H1 (cell line): ENCODE results near the gene AOPEP.

Experiments
- EGR1 ChIP-seq: IDR thresholded peaks from 2 replicates; pipeline ENCODE4 v1.6.1; 2011; ENCODE audit warnings: low read depth, low read length, borderline replicate concordance
- POU5F1 ChIP-seq: IDR thresholded peaks from 2 replicates; pipeline ENCODE4 v1.6.1; 2011; ENCODE audit warnings: low read depth, mild to moderate bottlenecking, low read length, moderate library complexity
- ZNF274 ChIP-seq: IDR thresholded peaks from 2 replicates; pipeline ENCODE4 v1.7.0; 2012; ENCODE audit warnings: low read length, borderline replicate concordance; ENCODE audit errors: extremely low read depth
- TF ChIP-seq, protein P1 (sequence below), 3 experiments: IDR thresholded peaks; 1 replicate in 2 of 3; 2 replicates in 1 of 3; pipeline versions ENCODE4 v1.5.1 to v1.6.1; 2011; ENCODE audit warnings: low read length in 3 of 3, mild to moderate bottlenecking in 3 of 3, inconsistent platforms in 2 of 3, low read depth in 1 of 3, moderate library complexity in 1 of 3; ENCODE audit not compliant: insufficient read depth in 1 of 3; ENCODE audit errors: control extremely low read depth in 1 of 3
- TF ChIP-seq, protein P2 (sequence below): IDR thresholded peaks from 2 replicates; pipeline ENCODE4 v1.6.1; 2012; ENCODE audit warnings: low read length, inconsistent platforms

DNA sequence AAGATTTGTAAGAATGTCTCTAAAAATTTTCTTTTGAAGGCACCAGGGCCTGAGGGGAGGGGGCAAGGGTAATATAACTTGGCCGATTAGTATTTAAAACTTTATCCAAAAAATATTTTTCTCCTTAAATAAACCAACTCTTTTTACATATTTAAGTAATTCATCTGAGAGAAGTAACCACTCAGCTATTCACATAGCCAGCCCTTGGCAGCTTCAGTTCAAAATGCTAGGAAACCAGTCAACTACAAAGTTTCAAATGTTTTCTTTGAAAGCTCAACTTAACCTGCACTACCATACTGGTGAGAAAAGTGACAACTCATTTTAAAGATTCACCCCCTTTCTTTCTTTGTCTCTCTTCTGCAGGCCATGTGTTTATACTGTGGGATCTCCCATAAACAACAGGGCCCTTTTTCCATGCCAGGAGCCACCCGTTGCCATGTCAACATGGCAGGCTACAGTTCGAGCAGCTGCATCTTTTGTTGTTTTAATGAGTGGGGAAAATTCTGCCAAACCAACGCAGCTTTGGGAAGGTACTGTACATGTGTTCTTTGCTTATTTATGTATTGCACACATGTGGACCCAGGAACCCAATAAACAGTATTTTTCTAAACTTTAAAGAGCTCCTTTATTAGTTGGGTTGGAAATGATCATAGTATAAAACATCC lies 46.3 kb downstream of the AOPEP start:
- TF ChIP-seq, protein P1, sequence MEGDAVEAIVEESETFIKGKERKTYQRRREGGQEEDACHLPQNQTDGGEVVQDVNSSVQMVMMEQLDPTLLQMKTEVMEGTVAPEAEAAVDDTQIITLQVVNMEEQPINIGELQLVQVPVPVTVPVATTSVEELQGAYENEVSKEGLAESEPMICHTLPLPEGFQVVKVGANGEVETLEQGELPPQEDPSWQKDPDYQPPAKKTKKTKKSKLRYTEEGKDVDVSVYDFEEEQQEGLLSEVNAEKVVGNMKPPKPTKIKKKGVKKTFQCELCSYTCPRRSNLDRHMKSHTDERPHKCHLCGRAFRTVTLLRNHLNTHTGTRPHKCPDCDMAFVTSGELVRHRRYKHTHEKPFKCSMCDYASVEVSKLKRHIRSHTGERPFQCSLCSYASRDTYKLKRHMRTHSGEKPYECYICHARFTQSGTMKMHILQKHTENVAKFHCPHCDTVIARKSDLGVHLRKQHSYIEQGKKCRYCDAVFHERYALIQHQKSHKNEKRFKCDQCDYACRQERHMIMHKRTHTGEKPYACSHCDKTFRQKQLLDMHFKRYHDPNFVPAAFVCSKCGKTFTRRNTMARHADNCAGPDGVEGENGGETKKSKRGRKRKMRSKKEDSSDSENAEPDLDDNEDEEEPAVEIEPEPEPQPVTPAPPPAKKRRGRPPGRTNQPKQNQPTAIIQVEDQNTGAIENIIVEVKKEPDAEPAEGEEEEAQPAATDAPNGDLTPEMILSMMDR (IDR thresholded peaks at IDR 0.05; ENCODE audit: control extremely low read depth in 1 of 3, insufficient read depth in 1 of 3, low read depth in 1 of 3, low read length in 3 of 3): no peak
- TF ChIP-seq, protein P2, sequence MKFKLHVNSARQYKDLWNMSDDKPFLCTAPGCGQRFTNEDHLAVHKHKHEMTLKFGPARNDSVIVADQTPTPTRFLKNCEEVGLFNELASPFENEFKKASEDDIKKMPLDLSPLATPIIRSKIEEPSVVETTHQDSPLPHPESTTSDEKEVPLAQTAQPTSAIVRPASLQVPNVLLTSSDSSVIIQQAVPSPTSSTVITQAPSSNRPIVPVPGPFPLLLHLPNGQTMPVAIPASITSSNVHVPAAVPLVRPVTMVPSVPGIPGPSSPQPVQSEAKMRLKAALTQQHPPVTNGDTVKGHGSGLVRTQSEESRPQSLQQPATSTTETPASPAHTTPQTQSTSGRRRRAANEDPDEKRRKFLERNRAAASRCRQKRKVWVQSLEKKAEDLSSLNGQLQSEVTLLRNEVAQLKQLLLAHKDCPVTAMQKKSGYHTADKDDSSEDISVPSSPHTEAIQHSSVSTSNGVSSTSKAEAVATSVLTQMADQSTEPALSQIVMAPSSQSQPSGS: no peak
- TF ChIP-seq ZNF274: no peak
- no peak for TF ChIP-seq EGR1
- no peak for TF ChIP-seq POU5F1
